WTC11 (cell line): Measurements from ENCODE around the gene ASCC3.

Experiments used
- ATF2 ChIP-seq: sonication (generic); formaldehyde crosslinking; IDR thresholded peaks from 2 replicates; pipeline ENCODE4 v1.8.1; 2022; ENCODE audit warnings: low read depth, missing genetic modification reagents, borderline replicate concordance
- CREB1 ChIP-seq: sonication (generic); formaldehyde crosslinking; IDR thresholded peaks from 2 replicates; pipeline ENCODE4 v1.8.0; 2023; ENCODE audit warnings: mild to moderate bottlenecking, missing genetic modification reagents
- CREM ChIP-seq: sonication (generic); formaldehyde crosslinking; IDR thresholded peaks from 2 replicates; pipeline ENCODE4 v1.8.1; 2022; ENCODE audit warnings: mild to moderate bottlenecking, missing genetic modification reagents, moderate library complexity
- CTCF ChIP-seq: fragments of 200-600 bp; IDR thresholded peaks from 2 replicates; pipeline ENCODE4 v1.8.0; 2022; ENCODE audit warnings: antibody characterized with exemption
- ESRRA ChIP-seq: sonication (generic); formaldehyde crosslinking; IDR thresholded peaks from 2 replicates; pipeline ENCODE4 v1.8.1; 2022; ENCODE audit warnings: mild to moderate bottlenecking, missing genetic modification reagents, borderline replicate concordance
- IRF1 ChIP-seq: sonication (generic); formaldehyde crosslinking; IDR thresholded peaks from 2 replicates; pipeline ENCODE4 v1.8.0; 2023; ENCODE audit warnings: missing genetic modification reagents
- MYBL2 ChIP-seq: sonication (generic); formaldehyde crosslinking; IDR thresholded peaks from 2 replicates; pipeline ENCODE4 v1.8.1; 2023; ENCODE audit warnings: mild to moderate bottlenecking, moderate library complexity, missing genetic modification reagents
- NFE2L1 ChIP-seq: sonication (generic); formaldehyde crosslinking; IDR thresholded peaks from 2 replicates; pipeline ENCODE4 v1.8.1; 2023; ENCODE audit warnings: missing genetic modification reagents
- NR2C2 ChIP-seq: sonication (generic); formaldehyde crosslinking; IDR thresholded peaks from 2 replicates; pipeline ENCODE4 v1.8.0; 2022; ENCODE audit warnings: mild to moderate bottlenecking, missing genetic modification reagents
- SMAD3 ChIP-seq: sonication (generic); formaldehyde crosslinking; IDR thresholded peaks from 2 replicates; pipeline ENCODE4 v1.8.0; 2022; ENCODE audit warnings: missing genetic modification reagents, mild to moderate bottlenecking, borderline replicate concordance
- TCF7 ChIP-seq: sonication (generic); formaldehyde crosslinking; IDR thresholded peaks from 2 replicates; pipeline ENCODE4 v1.8.0; 2022; ENCODE audit warnings: mild to moderate bottlenecking, low read depth, missing genetic modification reagents, moderate library complexity
- ZMAT4 ChIP-seq: fragments of 250-450 bp; sonication (Bioruptor Pico); IDR thresholded peaks from 2 replicates; pipeline ENCODE4 v1.9.0; 2021; ENCODE audit warnings: mild to moderate bottlenecking
- ZNF512 ChIP-seq: sonication (generic); formaldehyde crosslinking; IDR thresholded peaks from 2 replicates; pipeline ENCODE4 v1.8.1; 2022; ENCODE audit warnings: missing genetic modification reagents, borderline replicate concordance

GRCh38 chr6:100891079-100891478 is 9.9 kb upstream of the ASCC3 start:
- TF ChIP-seq CTCF (no peak), SMAD3 (no peak), ZNF512 (CRISPR knock-in tag) (no peak), TCF7 (no peak), ATF2 (CRISPR knock-in tag) (no peak), CREB1 (CRISPR knock-in tag) (no peak), ZMAT4 (no peak), NR2C2 (CRISPR knock-in tag) (no peak), ESRRA (CRISPR knock-in tag) (no peak), MYBL2 (CRISPR knock-in tag) (no peak), NFE2L1 (CRISPR knock-in tag) (no peak), IRF1 (no peak), CREM (no peak)
